IPS-18a (cell line): ENCODE results near the gene ADCY2.

ENCODE experiments used
- H3K27ac ChIP-seq: one replicate; pipeline ENCODE4 v1.5.1; 2013; ENCODE audit warnings: low read length
- H3K27me3 ChIP-seq: one replicate; pipeline ENCODE4 v1.6.1; 2013; ENCODE audit warnings: mild to moderate bottlenecking, low read length; ENCODE audit not compliant: control insufficient read depth, insufficient read depth
- H3K36me3 ChIP-seq: one replicate; pipeline ENCODE4 v1.6.1; 2013; ENCODE audit warnings: low read depth, low read length; ENCODE audit not compliant: control insufficient read depth
- H3K4me1 ChIP-seq: one replicate; pipeline ENCODE4 v1.6.1; 2013; ENCODE audit warnings: low read depth, low read length; ENCODE audit not compliant: control insufficient read depth
- H3K4me3 ChIP-seq: one replicate; pipeline ENCODE4 v1.5.1; 2013; ENCODE audit warnings: low read length
- H3K9ac ChIP-seq: one replicate; pipeline ENCODE4 v1.6.1; 2013; ENCODE audit warnings: mild to moderate bottlenecking, low read length, moderate library complexity
- H3K9me3 ChIP-seq: one replicate; pipeline ENCODE4 v1.6.1; 2013; ENCODE audit warnings: low read depth, low read length; ENCODE audit not compliant: control insufficient read depth

Gene ADCY2

DNA sequence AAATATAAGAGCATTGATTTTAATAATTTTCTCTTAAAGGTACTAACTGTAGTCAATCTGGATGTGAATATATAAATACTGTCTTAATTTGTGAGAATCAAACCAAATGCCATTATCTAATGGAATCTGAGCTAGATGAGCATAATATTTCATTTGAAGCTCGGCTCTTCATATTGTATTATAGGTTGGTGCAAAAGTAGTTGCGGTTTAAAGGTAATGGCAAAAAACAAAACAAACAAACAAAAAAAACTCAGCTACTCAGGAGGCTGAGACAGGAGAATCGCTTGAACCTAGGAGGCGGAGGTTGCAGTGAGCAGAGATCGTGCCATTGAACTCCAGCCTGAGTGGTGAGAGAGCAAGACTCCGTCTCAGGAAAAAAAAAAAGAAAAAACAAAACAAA lies 358.6 kb downstream of the ADCY2 start:
- H3K9ac ChIP-seq, result no peak overlapping the region
- no peaks in the 10 kb centered on the region for H3K27me3 ChIP-seq
- no peak overlapping the region for H3K27ac ChIP-seq
- no peaks in the 10 kb centered on the region for H3K36me3 ChIP-seq
- no peaks in the 10 kb centered on the region for H3K9me3 ChIP-seq
- no peak overlapping the region for H3K4me3 ChIP-seq
- H3K4me1 ChIP-seq, result no peaks in the 10 kb centered on the region

DNA sequence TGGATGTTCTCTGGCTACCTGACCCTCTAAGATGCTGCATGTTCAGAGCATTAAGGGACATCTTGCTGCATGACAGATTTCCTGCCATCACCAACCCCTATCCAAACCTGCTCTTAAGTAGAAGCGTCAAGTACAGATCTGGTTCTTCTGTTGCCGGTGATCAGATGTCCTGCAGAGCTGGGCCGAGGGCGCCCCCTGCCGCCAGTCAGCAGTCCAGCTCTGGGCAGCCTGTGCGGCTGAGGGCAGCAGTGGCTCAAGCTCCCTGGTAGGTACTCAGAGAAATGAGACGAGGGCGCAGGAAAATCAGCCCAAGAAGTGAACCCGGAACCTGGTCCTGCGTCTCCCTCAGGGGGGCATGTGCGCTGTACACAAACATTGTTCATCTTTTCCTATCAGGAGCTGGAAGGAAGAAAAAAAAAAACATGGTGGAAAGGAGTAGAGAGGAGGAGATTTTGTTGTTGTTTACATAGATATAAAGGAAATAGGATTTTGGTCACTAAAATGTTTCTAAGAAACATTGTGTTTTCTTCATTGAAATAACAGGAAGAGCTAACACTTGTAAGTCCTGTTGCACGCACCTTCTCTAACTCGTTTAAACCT lies 359.2 kb downstream of the ADCY2 start:
- Histone ChIP-seq H3K9me3 (no peaks in the 10 kb centered on the region), H3K4me3 (no peak overlapping the region), H3K36me3 (no peaks in the 10 kb centered on the region), H3K27me3 (no peaks in the 10 kb centered on the region), H3K4me1 (no peaks in the 10 kb centered on the region), H3K9ac (no peak overlapping the region), H3K27ac (no peak overlapping the region)

- H3K4me3 ChIP-seq, result no peak overlapping the region
- H3K4me1 ChIP-seq, result no peaks in the 10 kb centered on the region
- no peak overlapping the region for H3K9ac ChIP-seq
- H3K27ac ChIP-seq, result no peak overlapping the region
- no peaks in the 10 kb centered on the region for H3K36me3 ChIP-seq
- H3K27me3 ChIP-seq, result no peaks in the 10 kb centered on the region
- no peaks in the 10 kb centered on the region for H3K9me3 ChIP-seq
Observed at GRCh38 chr5:7755958-7756357, 360.0 kb downstream of the ADCY2 start.

DNA sequence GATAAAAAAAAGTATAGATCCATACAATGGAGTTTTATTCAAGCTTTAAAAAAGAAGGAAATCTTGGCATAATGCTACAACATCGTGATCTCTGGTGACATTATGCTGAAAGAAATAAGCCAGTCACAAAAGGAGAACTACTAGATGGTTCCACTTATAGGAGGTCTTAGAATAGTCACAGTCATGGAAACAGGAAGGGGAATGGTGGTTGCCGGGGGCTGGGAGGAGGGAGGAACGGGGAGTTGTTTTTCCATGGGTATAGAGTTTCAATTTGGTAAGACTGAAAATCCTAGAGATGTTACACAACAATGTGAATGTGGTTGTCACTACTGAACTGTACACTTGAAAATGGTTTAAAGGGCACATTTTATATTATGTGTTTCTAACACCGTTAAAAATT lies 360.5 kb downstream of the ADCY2 start:
- H3K27me3 ChIP-seq, result no peaks in the 10 kb centered on the region
- no peaks in the 10 kb centered on the region for H3K36me3 ChIP-seq
- no peaks in the 10 kb centered on the region for H3K9me3 ChIP-seq
- H3K27ac ChIP-seq, result no peak overlapping the region
- no peak overlapping the region for H3K9ac ChIP-seq
- no peaks in the 10 kb centered on the region for H3K4me1 ChIP-seq
- H3K4me3 ChIP-seq, result no peak overlapping the region

DNA sequence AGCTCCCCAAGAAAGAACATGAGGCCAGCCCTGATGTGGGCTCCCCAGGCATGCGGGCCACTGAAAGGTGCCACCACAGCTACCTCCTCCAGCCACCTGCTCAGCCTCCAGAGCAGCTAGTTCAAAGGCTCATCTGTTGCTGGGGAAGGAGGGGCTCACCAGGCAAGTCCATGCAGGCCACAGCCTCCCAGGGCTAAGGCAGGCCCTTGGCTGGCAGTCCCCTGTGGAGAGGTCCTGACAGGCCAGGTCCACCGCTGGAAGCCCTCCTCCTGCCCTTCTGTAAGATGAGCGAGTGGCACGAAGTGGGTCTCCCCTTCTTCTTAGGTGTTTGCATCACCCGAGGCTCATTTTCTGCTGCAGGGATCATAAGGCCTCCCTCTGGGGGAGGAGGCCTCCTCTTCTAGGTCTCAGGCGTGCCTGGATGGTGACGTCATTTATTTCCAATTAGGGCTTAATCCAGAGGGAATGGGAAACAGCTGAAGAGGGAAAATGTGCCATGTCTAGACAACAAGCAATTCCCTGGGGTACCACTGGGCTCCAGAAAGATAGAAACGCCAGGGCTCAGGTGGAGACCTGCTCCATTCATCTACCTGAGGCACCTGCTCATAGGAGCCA lies 363.4 kb downstream of the ADCY2 start:
- Histone ChIP-seq H3K9ac (no peak overlapping the region), H3K27ac (no peak overlapping the region), H3K9me3 (no peaks in the 10 kb centered on the region), H3K4me3 (no peak overlapping the region), H3K4me1 (no peaks in the 10 kb centered on the region), H3K27me3 (no peaks in the 10 kb centered on the region), H3K36me3 (no peaks in the 10 kb centered on the region)

DNA sequence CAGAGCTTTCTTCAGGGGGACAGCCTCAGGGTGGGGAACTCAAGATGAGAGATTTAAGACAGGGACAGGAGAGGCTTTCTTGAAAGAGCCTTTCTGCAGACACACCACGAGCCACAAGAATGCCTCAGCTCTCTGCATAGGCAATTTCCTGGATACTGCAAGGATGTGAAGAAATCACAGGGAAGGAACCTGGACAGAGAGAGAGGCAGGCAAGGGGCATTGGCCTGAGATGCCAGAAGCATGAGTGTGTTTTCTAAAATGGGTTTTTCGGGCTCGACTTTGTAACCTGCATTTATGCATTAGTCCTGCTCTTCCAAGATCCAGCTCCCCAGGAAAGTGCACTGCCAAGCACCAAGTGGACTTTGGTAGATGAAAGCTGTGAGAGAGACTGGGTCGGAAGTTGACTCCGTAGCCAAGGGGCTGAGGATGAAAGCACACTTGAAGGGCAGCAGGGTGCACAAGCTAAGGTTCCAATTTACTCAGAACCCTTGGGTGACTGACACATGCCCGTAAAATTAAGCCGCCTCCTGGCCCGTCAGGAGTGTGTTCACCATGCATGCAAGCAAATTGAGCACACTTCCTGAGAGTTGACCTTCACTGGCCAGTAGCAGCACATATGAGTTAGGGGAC lies 364.1 kb downstream of the ADCY2 start:
- Histone ChIP-seq H3K9me3 (no peaks in the 10 kb centered on the region), H3K27me3 (no peaks in the 10 kb centered on the region), H3K36me3 (no peaks in the 10 kb centered on the region), H3K4me3 (no peak overlapping the region), H3K9ac (no peak overlapping the region), H3K4me1 (no peaks in the 10 kb centered on the region), H3K27ac (no peak overlapping the region)

- no peaks in the 10 kb centered on the region for H3K36me3 ChIP-seq
- no peaks in the 10 kb centered on the region for H3K9me3 ChIP-seq
- no peaks in the 10 kb centered on the region for H3K4me1 ChIP-seq
- H3K9ac ChIP-seq, result no peak overlapping the region
- H3K27ac ChIP-seq, result no peak overlapping the region
- no peaks in the 10 kb centered on the region for H3K27me3 ChIP-seq
- no peak overlapping the region for H3K4me3 ChIP-seq
Observed at GRCh38 chr5:7762267-7762666, 366.3 kb downstream of the ADCY2 start.

DNA sequence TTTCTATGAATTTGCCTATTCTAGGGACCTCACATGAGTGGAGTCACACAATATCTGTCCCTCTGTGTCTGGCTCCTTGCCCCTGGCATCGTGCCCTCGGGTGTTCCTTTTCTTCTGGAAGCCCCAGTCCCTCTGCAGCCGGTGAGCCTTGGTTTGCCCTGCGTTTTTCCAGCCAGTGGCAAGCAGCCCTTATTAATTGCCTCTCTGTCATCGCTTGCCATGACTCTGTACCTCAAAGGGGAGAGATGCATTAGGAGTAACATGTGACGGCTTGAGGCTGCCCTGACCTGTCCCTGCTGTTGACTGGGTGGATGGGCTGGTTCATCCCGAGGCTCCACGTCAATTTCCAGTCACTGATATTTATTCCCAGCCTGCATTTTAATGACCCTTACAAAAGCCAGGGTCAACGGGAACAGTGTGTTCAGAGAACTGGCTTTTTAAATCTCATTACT lies 367.7 kb downstream of the ADCY2 start:
- Histone ChIP-seq H3K9ac (no peak overlapping the region), H3K9me3 (no peaks in the 10 kb centered on the region), H3K27me3 (no peaks in the 10 kb centered on the region), H3K27ac (no peak overlapping the region), H3K4me1 (no peaks in the 10 kb centered on the region), H3K36me3 (no peaks in the 10 kb centered on the region), H3K4me3 (no peak overlapping the region)

GRCh38 chr5:7764452-7764851 lies 368.5 kb downstream of the ADCY2 start:
- Histone ChIP-seq H3K27ac (no peak overlapping the region), H3K4me1 (no peaks in the 10 kb centered on the region), H3K27me3 (no peaks in the 10 kb centered on the region), H3K9me3 (no peaks in the 10 kb centered on the region), H3K9ac (no peak overlapping the region), H3K4me3 (no peak overlapping the region), H3K36me3 (no peaks in the 10 kb centered on the region)

GRCh38 chr5:7770436-7770835 lies 374.5 kb downstream of the ADCY2 start:
- Histone ChIP-seq H3K27ac (no peak overlapping the region), H3K36me3 (no peaks in the 10 kb centered on the region), H3K9me3 (no peaks in the 10 kb centered on the region), H3K4me3 (no peak overlapping the region), H3K27me3 (no peaks in the 10 kb centered on the region), H3K4me1 (no peaks in the 10 kb centered on the region), H3K9ac (no peak overlapping the region)

- H3K4me3 ChIP-seq, result no peak overlapping the region
- no peak overlapping the region for H3K9ac ChIP-seq
- H3K27ac ChIP-seq, result no peak overlapping the region
- no peaks in the 10 kb centered on the region for H3K36me3 ChIP-seq
- H3K27me3 ChIP-seq, result no peaks in the 10 kb centered on the region
- no peaks in the 10 kb centered on the region for H3K4me1 ChIP-seq
- no peaks in the 10 kb centered on the region for H3K9me3 ChIP-seq
Observed at GRCh38 chr5:7772141-7772540, 376.2 kb downstream of the ADCY2 start.

DNA sequence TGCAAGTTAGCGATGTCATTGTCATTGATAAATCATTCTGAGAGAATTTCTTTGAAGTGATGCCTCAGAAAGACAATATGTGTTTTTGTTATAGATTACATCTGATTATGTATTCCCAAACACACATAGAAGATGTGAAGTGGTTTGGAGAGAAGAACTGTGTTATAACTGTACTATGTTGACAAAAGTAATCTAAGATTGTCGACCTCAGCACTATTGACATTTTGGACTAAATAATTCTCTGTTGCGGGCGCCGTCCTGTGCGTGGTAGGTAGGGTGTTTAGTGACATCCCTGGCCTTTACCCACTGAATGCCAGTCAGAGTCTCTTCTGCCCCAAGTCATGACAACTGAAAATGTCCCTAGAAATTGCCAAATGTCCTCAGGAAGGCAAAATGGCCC lies 377.2 kb downstream of the ADCY2 start:
- Histone ChIP-seq H3K27me3 (no peaks in the 10 kb centered on the region), H3K36me3 (no peaks in the 10 kb centered on the region), H3K9ac (no peak overlapping the region), H3K27ac (no peak overlapping the region), H3K9me3 (no peaks in the 10 kb centered on the region), H3K4me1 (no peaks in the 10 kb centered on the region), H3K4me3 (no peak overlapping the region)
